Spleen (tissue), 11 donors: ENCODE results near the gene HPCAL1. TPM values are rescaled to one million over a fixed set of nuclear protein-coding genes. Genes with fewer than 3 reads are reported as not detected.

Experiments used
- DNase-seq: peaks from one replicate; pipeline ENCODE4 v3.0.0-alpha.2; 2020
- H3K27ac ChIP-seq, 8 donors: fragments of 200-600 bp; sonication (generic) in 7 of 8; 1 replicate in 4 of 8; 2 replicates in 4 of 8; pipeline versions ENCODE4 v1.5.0 to v1.8.0; 2016 to 2021; ENCODE audit warnings: inconsistent platforms in 4 of 8, mild to moderate bottlenecking in 4 of 8, moderate library complexity in 1 of 8
- H3K27me3 ChIP-seq, 7 donors: fragments of 200-600 bp; sonication (generic) in 6 of 7; replicated peaks in 1 of 7; 1 replicate in 4 of 7; 2 replicates in 3 of 7; pipeline versions ENCODE4 v1.5.0 to v1.8.0; 2016 to 2021; ENCODE audit warnings: inconsistent platforms in 3 of 7, mild to moderate bottlenecking in 1 of 7
- H3K36me3 ChIP-seq, 6 donors: fragments of 200-600 bp; sonication (generic) in 5 of 6; 1 replicate in 4 of 6; 2 replicates in 2 of 6; pipeline versions ENCODE4 v1.5.0 to v1.8.0; 2016 to 2021; ENCODE audit warnings: inconsistent platforms in 2 of 6
- H3K4me1 ChIP-seq, 6 donors: fragments of 200-600 bp; sonication (generic) in 5 of 6; 1 replicate in 3 of 6; 2 replicates in 3 of 6; pipeline versions ENCODE4 v1.5.0 to v1.8.0; 2016 to 2021; ENCODE audit warnings: inconsistent platforms in 3 of 6
- H3K4me3 ChIP-seq, 8 donors: fragments of 200-600 bp; sonication (generic) in 7 of 8; 1 replicate in 4 of 8; 2 replicates in 4 of 8; pipeline versions ENCODE4 v1.5.0 to v1.8.0; 2016 to 2021; ENCODE audit warnings: inconsistent platforms in 4 of 8, mild to moderate bottlenecking in 4 of 8, moderate library complexity in 2 of 8
- H3K9me3 ChIP-seq, 8 donors: fragments of 200-600 bp; sonication (generic) in 7 of 8; 1 replicate in 4 of 8; 2 replicates in 4 of 8; pipeline versions ENCODE4 v1.5.0 to v1.8.0; 2016 to 2021; ENCODE audit warnings: inconsistent platforms in 4 of 8
- CTCF ChIP-seq, 11 experiments: fragments of 200-600 bp in 7 of 11; fragments of 450-650 bp in 4 of 11; sonication (generic) in 4 of 11; IDR thresholded peaks in 8 of 11; conservative IDR thresholded peaks in 3 of 11; 1 replicate in 7 of 11; 2 replicates in 4 of 11; pipeline versions ENCODE4 v1.4.0 to v1.8.0; 2016 to 2021; ENCODE audit warnings: antibody characterized with exemption in 11 of 11, inconsistent platforms in 4 of 11, mild to moderate bottlenecking in 1 of 11
- POLR2A ChIP-seq, 3 donors: fragments of 450-650 bp; IDR thresholded peaks; one replicate each; pipeline ENCODE4 v1.5.1; 2017; ENCODE audit warnings: antibody characterized with exemption in 3 of 3, mild to moderate bottlenecking in 1 of 3
- POLR2AphosphoS5 ChIP-seq, 3 donors: sonication (generic); formaldehyde crosslinking; IDR thresholded peaks; one replicate each; pipeline ENCODE4 v1.5.1; 2017; ENCODE audit warnings: antibody characterized with exemption in 3 of 3
- WGBS, 5 donors: extraction: QIAGEN DNeasy Blood & Tissue Kit in 3 of 5; methylation state at CpG; one replicate each; pipeline versions ENCODE4 v1.1.5 to v1.1.7; 2013 to 2018; 5-methylcytosine and 5-hydroxymethylcytosine counted together
- intact Hi-C: fragments of 100-400 bp; cut with DNase I; formaldehyde crosslinking; loops from one replicate; pipeline ENCODE4 v1.15.0; 2023; ENCODE audit warnings: low total_unique reads
- polyA plus RNA-seq, 3 donors: library from polyadenylated mRNA; stranded (reverse); fragments of 200-250 nt; gene quantifications; one replicate each; pipeline ENCODE4 v1.2.1, GENCODE V29; 2013
- total RNA-seq, 7 donors: library from RNA; depleted of rRNA in 3 of 7; stranded (reverse); fragments of >200 nt in 3 of 7; fragmentation: NEBNext Ultra II Directional in 4 of 7; extraction: Animal tissue kit (Norgen Biotek cat#: 25700) in 4 of 7; gene quantifications; one replicate each; pipeline versions ENCODE4 v1.1.0 to v1.2.1, GENCODE V29; 2016 to 2021
- donor health status: healthy with polysubstance abuse.
- donor health status: DM: no; HTN: no; CAD: no; lungs with moderate emphysema.
- donor health status: DM: no; HTN: no; CAD: no.
- donor health status: Bipolar disorder and iron deficiency.
- donor health status: healthy.
- donor health status: DM: no; HTN: no; CAD: no.
- donor health status: DM: yes; HTN: yes; CAD: no.

Gene HPCAL1
- total and polyA plus RNA-seq, 10 donors = 41.9 to 80.6 (median 57.7) TPM

GRCh38 chr2:10335046-10335840, 32.5 kb downstream of the HPCAL1 start:
- Histone ChIP-seq H3K27me3 (no peaks in the 10 kb centered on the region), H3K4me1 (peaks cover 29 to 52% (median 35%) of the 10 kb centered on the region in 6 donors), H3K36me3 (peaks cover 0 to 24% (median 8%) of the 10 kb centered on the region in 6 donors), H3K27ac (no peak overlapping the region), H3K4me3 (no peak overlapping the region), H3K9me3 (peaks cover 0 to 13% (median 10%) of the 10 kb centered on the region in 8 donors)
- 85 to 96% (median 93%) methylated on average over 9 of the region's 9 CpGs for WGBS, 5 donors
- TF ChIP-seq POLR2A (IDR thresholded peaks at IDR 0.05) (no peak), CTCF (IDR thresholded peaks at IDR 0.05 in 8 of 11, conservative IDR thresholded peaks at IDR 0.05 in 3 of 11) (no peak), POLR2AphosphoS5 (IDR thresholded peaks at IDR 0.05) (no peak)
- intact Hi-C loops = no loop called here
- DNase-seq = no peak

GRCh38 chr2:10336283-10336682, 33.6 kb downstream of the HPCAL1 start:
- H3K4me1 ChIP-seq = peaks cover 20 to 52% (median 28%) of the 10 kb centered on the region in 6 donors
- peaks cover 0 to 13% (median 10%) of the 10 kb centered on the region in 8 donors for H3K9me3 ChIP-seq
- no peaks in the 10 kb centered on the region for H3K27me3 ChIP-seq
- H3K27ac ChIP-seq = no peak overlapping the region
- TF ChIP-seq POLR2A (IDR thresholded peaks at IDR 0.05) = no peak
- intact Hi-C loops = no loop called here
- no peak for DNase-seq
- H3K36me3 ChIP-seq = peaks cover 0 to 24% (median 8%) of the 10 kb centered on the region in 6 donors
- 88 to 96% (median 92%) methylated on average over 4 of the region's 4 CpGs for WGBS, 5 donors
- no peak overlapping the region for H3K4me3 ChIP-seq

- H3K36me3 ChIP-seq = peaks cover 0 to 24% (median 8%) of the 10 kb centered on the region in 6 donors
- no peak for TF ChIP-seq POLR2A (IDR thresholded peaks at IDR 0.05)
- no peak for TF ChIP-seq CTCF (IDR thresholded peaks at IDR 0.05 in 8 of 11, conservative IDR thresholded peaks at IDR 0.05 in 3 of 11)
- no peak for TF ChIP-seq POLR2AphosphoS5 (IDR thresholded peaks at IDR 0.05)
- peak; percentile 46 for DNase-seq
- H3K27ac ChIP-seq = no peak overlapping the region
- intact Hi-C loops = no loop called here
- no peak overlapping the region for H3K4me3 ChIP-seq
- no peaks in the 10 kb centered on the region for H3K27me3 ChIP-seq
- H3K9me3 ChIP-seq = peaks cover 0 to 13% (median 10%) of the 10 kb centered on the region in 8 donors
- peaks cover 8 to 51% (median 19%) of the 10 kb centered on the region in 6 donors for H3K4me1 ChIP-seq
- 82 to 90% (median 88%) methylated on average over 16 of the region's 16 CpGs for WGBS, 5 donors
These were observed 35.0 kb downstream of the HPCAL1 start for GRCh38 chr2:10337449-10338269.

GRCh38 chr2:10338270-10339188, 35.8 kb downstream of the HPCAL1 start:
- Histone ChIP-seq H3K27ac (no peak overlapping the region), H3K4me1 (peaks cover 0 to 51% (median 15%) of the 10 kb centered on the region in 6 donors), H3K4me3 (no peak overlapping the region), H3K36me3 (peaks cover 0 to 24% (median 8%) of the 10 kb centered on the region in 6 donors), H3K27me3 (no peaks in the 10 kb centered on the region), H3K9me3 (peaks cover 0 to 13% (median 10%) of the 10 kb centered on the region in 8 donors)
- DNase-seq = peak; percentile 51
- 90 to 95% (median 94%) methylated on average over 16 of the region's 16 CpGs for WGBS, 5 donors
- TF ChIP-seq POLR2A (IDR thresholded peaks at IDR 0.05) (no peak), CTCF (IDR thresholded peaks at IDR 0.05 in 8 of 11, conservative IDR thresholded peaks at IDR 0.05 in 3 of 11) (no peak), POLR2AphosphoS5 (IDR thresholded peaks at IDR 0.05) (no peak)
- intact Hi-C loops = no loop called here
